B cell (primary cell): ENCODE data around the gene LTB4R. TPM values are rescaled to one million over a fixed set of nuclear protein-coding genes. Genes with fewer than 3 reads are reported as not detected.

Source experiments
- ATAC-seq: fragments of 200-7000 bp; cut with Tn5 transposase; one replicate; pipeline ENCODE4 v1.10.0; 2021; ENCODE audit warnings: low read depth, mild to moderate bottlenecking, moderate number of reproducible peaks, moderate library complexity
- CTCF ChIA-PET: fragments of 350-600 bp; sonication (Branson Sonifier 250); formaldehyde crosslinking; loops from one replicate; lab custom pipeline; 2021; ENCODE audit warnings: antibody characterized with exemption, inconsistent platforms; lab: Charles Lee
- POLR2A ChIA-PET: fragments of 350-600 bp; sonication (Branson Sonifier 250); formaldehyde crosslinking; loops from one replicate; lab custom pipeline; 2021; ENCODE audit warnings: antibody characterized with exemption; lab: Charles Lee
- DNase-seq: peaks from one replicate; pipeline ENCODE4 v3.0.0; 2013
- H2AFZ ChIP-seq: 2 replicates; pipeline ENCODE4 v1.6.1; 2012; ENCODE audit warnings: mild to moderate bottlenecking, low read depth, low read length; ENCODE audit not compliant: insufficient read depth, poor library complexity, severe bottlenecking
- H3K27ac ChIP-seq, 2 donors: 1 replicate in 1 of 2; 2 replicates in 1 of 2; pipeline ENCODE4 v1.5.1; 2012 to 2013; ENCODE audit warnings: low read length in 2 of 2, mild to moderate bottlenecking in 2 of 2, moderate library complexity in 1 of 2
- H3K27me3 ChIP-seq, 4 experiments: fragments of 200-600 bp in 1 of 4; sonication (generic) in 1 of 4; replicated peaks in 1 of 4; 1 replicate in 2 of 4; 2 replicates in 2 of 4; pipeline versions ENCODE4 v1.6.1 to v1.7.0; 2013 to 2016; ENCODE audit warnings: low read length in 3 of 4, mild to moderate bottlenecking in 2 of 4, mixed read lengths in 1 of 4, moderate library complexity in 1 of 4; ENCODE audit not compliant: insufficient read depth in 4 of 4, control insufficient read depth in 3 of 4; ENCODE audit errors: control extremely low read depth in 1 of 4
- H3K36me3 ChIP-seq, 2 experiments: replicated peaks in 1 of 2; 1 replicate in 1 of 2; 2 replicates in 1 of 2; pipeline versions ENCODE4 v1.6.1 to v1.7.1; 2013; ENCODE audit warnings: low read length in 1 of 2; ENCODE audit not compliant: insufficient read depth in 2 of 2, control insufficient read depth in 1 of 2; ENCODE audit errors: control extremely low read depth in 1 of 2, extremely low read depth in 1 of 2
- H3K4me1 ChIP-seq, 2 donors: fragments of 200-600 bp in 1 of 2; sonication (generic) in 1 of 2; 1 replicate in 1 of 2; 2 replicates in 1 of 2; pipeline versions ENCODE4 v1.5.1 to v1.6.1; 2013 to 2017; ENCODE audit warnings: low read length in 2 of 2; ENCODE audit not compliant: control insufficient read depth in 2 of 2, insufficient read depth in 2 of 2
- H3K4me2 ChIP-seq: replicated peaks from 2 replicates; pipeline ENCODE3; 2012; ENCODE audit warnings: mild to moderate bottlenecking, low read depth, low read length; ENCODE audit not compliant: poor library complexity, severe bottlenecking
- H3K4me3 ChIP-seq, 5 experiments: fragments of 200-600 bp in 1 of 5; sonication (generic) in 1 of 5; 1 replicate in 3 of 5; 2 replicates in 2 of 5; pipeline versions ENCODE4 v1.5.1 to v1.7.0; 2011 to 2016; ENCODE audit warnings: low read length in 4 of 5, mild to moderate bottlenecking in 4 of 5, low read depth in 2 of 5, control low read depth in 1 of 5, moderate library complexity in 1 of 5; ENCODE audit not compliant: insufficient read depth in 1 of 5; ENCODE audit errors: control extremely low read depth in 1 of 5, extremely low read depth in 1 of 5
- H3K79me2 ChIP-seq: fragments of 200-600 bp; sonication (generic); one replicate; pipeline ENCODE4 v1.6.0; 2016; ENCODE audit warnings: low read length; ENCODE audit not compliant: control insufficient read depth, insufficient read depth
- H3K9ac ChIP-seq: fragments of 200-600 bp; sonication (generic); 2 replicates; pipeline ENCODE4 v1.6.1; 2017; ENCODE audit warnings: mild to moderate bottlenecking, low read length, moderate library complexity
- H3K9me3 ChIP-seq, 3 donors: one replicate each; pipeline versions ENCODE4 v1.6.1 to v1.7.1; 2013; ENCODE audit warnings: low read length in 2 of 3; ENCODE audit not compliant: control insufficient read depth in 2 of 3, insufficient read depth in 1 of 3; ENCODE audit errors: control extremely low read depth in 1 of 3
- H4K20me1 ChIP-seq: 2 replicates; pipeline ENCODE4 v1.6.0; 2012; ENCODE audit warnings: mild to moderate bottlenecking, low read length; ENCODE audit not compliant: insufficient read depth, control insufficient read depth, poor library complexity, severe bottlenecking
- H3K27ac Mint-ChIP-seq: one replicate; pipeline ENCODE4 v1.8.0; 2021; ENCODE audit warnings: mixed read lengths
- H3K27me3 Mint-ChIP-seq: one replicate; pipeline ENCODE4 v1.8.0; 2021; ENCODE audit warnings: mixed read lengths
- H3K4me1 Mint-ChIP-seq: one replicate; pipeline ENCODE4 v1.8.0; 2021; ENCODE audit warnings: mixed read lengths
- H3K4me3 Mint-ChIP-seq: one replicate; pipeline ENCODE4 v1.8.0; 2021; ENCODE audit warnings: mixed read lengths
- H3K9me3 Mint-ChIP-seq: one replicate; pipeline ENCODE4 v1.8.0; 2022; ENCODE audit warnings: mixed read lengths; ENCODE audit not compliant: insufficient read depth
- EZH2 ChIP-seq: IDR thresholded peaks from 2 replicates; pipeline ENCODE4 v1.6.1; 2012; ENCODE audit warnings: borderline replicate concordance, low read depth, mild to moderate bottlenecking, moderate library complexity, low read length; ENCODE audit not compliant: insufficient read depth, poor library complexity, severe bottlenecking
- WGBS: methylation state at CpG from one replicate; pipeline ENCODE4 v1.1.5; 2013; ENCODE audit warnings: missing lambda C conversion rate; ENCODE audit not compliant: insufficient coverage; 5-methylcytosine and 5-hydroxymethylcytosine counted together
- intact Hi-C: fragments of 100-400 bp; cut with micrococcal nuclease; formaldehyde crosslinking; loops from one replicate; pipeline ENCODE4 v1.10.0; 2022
- polyA plus RNA-seq: library from polyadenylated mRNA; depleted of rRNA; stranded (reverse); fragments of >200 nt; gene quantifications from 2 replicates; pipeline ENCODE4 v1.2.3, GENCODE V29; 2012
- total RNA-seq, 2 donors: library from RNA; stranded (reverse); fragments of 120-200 nt in 1 of 2; gene quantifications; 1 replicate in 1 of 2; 2 replicates in 1 of 2; pipeline versions ENCODE4 v1.2.3 to v1.2.4, GENCODE V29; 2013 to 2022
- TF ChIP-seq, protein P1 (sequence below): fragments of 200-600 bp; IDR thresholded peaks from one replicate; pipeline ENCODE4 v1.8.0; 2022; ENCODE audit warnings: antibody characterized with exemption, mild to moderate bottlenecking

LTB4R gene
- total and polyA plus RNA-seq, 2 donors (not counting 1 experiment from before 2014, with no cell fraction given): 8.8 to 19.1 TPM

DNA sequence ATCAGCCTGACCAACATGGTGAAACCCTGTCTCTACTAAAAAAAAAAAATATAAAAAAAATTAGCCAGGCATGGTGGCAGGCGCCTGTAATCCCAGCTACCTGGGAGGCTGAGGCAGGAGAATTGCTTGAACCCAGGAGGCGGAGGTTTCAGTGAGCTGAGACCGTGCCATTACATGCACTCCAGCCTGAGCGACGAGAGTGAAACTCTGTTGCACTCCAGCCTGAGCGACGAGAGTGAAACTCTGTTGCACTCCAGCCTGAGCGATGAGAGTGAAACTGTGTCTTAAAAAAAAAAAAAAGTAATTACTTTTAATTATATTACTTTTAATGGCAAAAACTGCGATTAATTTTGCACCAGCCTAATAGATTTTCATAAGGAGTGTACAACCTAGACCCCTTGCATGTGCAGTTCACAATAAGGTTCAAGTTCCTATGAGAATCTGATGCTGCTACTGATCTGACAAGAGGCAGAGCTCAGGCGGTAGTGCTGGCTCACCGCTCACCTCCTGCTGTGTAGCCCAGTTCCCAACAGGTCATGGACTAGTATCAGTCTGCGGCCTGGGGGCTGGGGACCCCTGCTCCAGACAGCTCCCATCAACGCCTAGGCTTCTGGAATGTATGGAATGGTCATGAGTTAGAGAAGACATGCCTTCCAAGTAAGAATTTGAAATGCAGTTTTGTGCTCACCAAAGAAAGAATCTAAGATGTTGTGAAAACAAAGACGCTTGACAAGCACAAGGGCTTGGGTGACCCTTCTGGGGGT, 10.1 kb downstream of the LTB4R start:
- no peak for ATAC-seq
- WGBS: 95% methylated on average over 10 of the region's 14 CpGs
- H3K79me2 ChIP-seq: no peaks in the 10 kb centered on the region
- Mint-ChIP-seq H3K27ac (no peak overlapping the region), H3K4me3 (no peak overlapping the region), H3K4me1 (no peaks in the 10 kb centered on the region), H3K27me3 (peaks cover 11% of the 10 kb centered on the region), H3K9me3 (no peaks in the 10 kb centered on the region)
- no peak overlapping the region for H3K27ac ChIP-seq
- DNase-seq: no peak
- no peak overlapping the region for H3K4me3 ChIP-seq
- H3K9me3 ChIP-seq: no peaks in the 10 kb centered on the region
- H4K20me1 ChIP-seq: no peaks in the 10 kb centered on the region
- H2AFZ ChIP-seq: no peak overlapping the region
- H3K9ac ChIP-seq: no peak overlapping the region
- TF ChIP-seq, protein P1, sequence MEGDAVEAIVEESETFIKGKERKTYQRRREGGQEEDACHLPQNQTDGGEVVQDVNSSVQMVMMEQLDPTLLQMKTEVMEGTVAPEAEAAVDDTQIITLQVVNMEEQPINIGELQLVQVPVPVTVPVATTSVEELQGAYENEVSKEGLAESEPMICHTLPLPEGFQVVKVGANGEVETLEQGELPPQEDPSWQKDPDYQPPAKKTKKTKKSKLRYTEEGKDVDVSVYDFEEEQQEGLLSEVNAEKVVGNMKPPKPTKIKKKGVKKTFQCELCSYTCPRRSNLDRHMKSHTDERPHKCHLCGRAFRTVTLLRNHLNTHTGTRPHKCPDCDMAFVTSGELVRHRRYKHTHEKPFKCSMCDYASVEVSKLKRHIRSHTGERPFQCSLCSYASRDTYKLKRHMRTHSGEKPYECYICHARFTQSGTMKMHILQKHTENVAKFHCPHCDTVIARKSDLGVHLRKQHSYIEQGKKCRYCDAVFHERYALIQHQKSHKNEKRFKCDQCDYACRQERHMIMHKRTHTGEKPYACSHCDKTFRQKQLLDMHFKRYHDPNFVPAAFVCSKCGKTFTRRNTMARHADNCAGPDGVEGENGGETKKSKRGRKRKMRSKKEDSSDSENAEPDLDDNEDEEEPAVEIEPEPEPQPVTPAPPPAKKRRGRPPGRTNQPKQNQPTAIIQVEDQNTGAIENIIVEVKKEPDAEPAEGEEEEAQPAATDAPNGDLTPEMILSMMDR: no peak
- TF ChIP-seq EZH2: no peak
- ChIA-PET CTCF (interaction anchor here (1.1 to 9.1 kb wide), 3 partner anchors 11 to 14 kb away, joined by 3 to 65 read pairs (median 6); partner anchors contain the start of genes CIDEB and LTB4R2), POLR2A (no interaction called here)
- no peak overlapping the region for H3K4me2 ChIP-seq
- H3K27me3 ChIP-seq: peaks cover 0 to 6% (median 0%) of the 10 kb centered on the region in 4 experiments
- H3K36me3 ChIP-seq: no peaks in the 10 kb centered on the region
- intact Hi-C loops: no loop called here
- H3K4me1 ChIP-seq: no peaks in the 10 kb centered on the region

DNA sequence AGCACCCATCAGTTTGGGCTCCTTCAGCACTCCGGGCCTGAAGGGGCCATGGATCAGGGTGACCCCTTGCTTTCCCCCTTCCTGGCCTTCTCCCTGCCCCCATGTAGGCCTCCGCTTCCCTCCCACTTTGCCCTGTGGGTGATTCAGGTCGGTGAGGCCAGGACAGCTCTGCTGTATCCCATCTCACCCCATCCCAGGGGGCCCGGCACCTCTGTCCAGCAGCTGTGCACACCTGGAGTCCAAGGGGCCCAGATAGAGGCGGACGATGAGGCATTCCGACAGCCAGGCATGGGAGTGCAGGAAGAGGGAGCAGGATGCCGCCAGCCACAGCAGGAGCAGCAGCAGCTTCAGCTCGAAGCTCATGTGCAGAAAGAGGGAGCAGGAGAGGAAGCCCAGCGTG, 11.4 kb downstream of the LTB4R start:
- ChIA-PET POLR2A (no interaction called here), CTCF (interaction anchor here (1.4 to 9.1 kb wide), 3 partner anchors 11 to 15 kb away, joined by 5 to 65 read pairs (median 7); partner anchors contain the start of genes CIDEB, LTB4R and LTB4R2)
- Histone ChIP-seq H3K9ac (no peak overlapping the region), H3K36me3 (no peaks in the 10 kb centered on the region), H3K27ac (no peak overlapping the region), H3K27me3 (peaks cover 0 to 6% (median 0%) of the 10 kb centered on the region in 4 experiments), H3K4me3 (no peak overlapping the region), H3K4me1 (peaks cover 5 to 6% of the 10 kb centered on the region in 2 donors), H2AFZ (no peak overlapping the region), H4K20me1 (no peaks in the 10 kb centered on the region), H3K4me2 (no peak overlapping the region), H3K79me2 (no peaks in the 10 kb centered on the region), H3K9me3 (no peaks in the 10 kb centered on the region)
- 89% methylated on average over 10 of the region's 10 CpGs for WGBS
- intact Hi-C loops: no loop called here
- no peaks in the 10 kb centered on the region for H3K9me3 Mint-ChIP-seq
- H3K27me3 Mint-ChIP-seq: peaks cover 11% of the 10 kb centered on the region
- DNase-seq: no peak
- no peak for ATAC-seq
- H3K4me1 Mint-ChIP-seq: peaks cover 7% of the 10 kb centered on the region
- H3K4me3 Mint-ChIP-seq: no peak overlapping the region
- TF ChIP-seq EZH2: no peak
- TF ChIP-seq, protein P1: no peak
- no peak overlapping the region for H3K27ac Mint-ChIP-seq
